ENCODE measurements around the gene NDUFS6.

The NDUFS6 gene

DNA sequence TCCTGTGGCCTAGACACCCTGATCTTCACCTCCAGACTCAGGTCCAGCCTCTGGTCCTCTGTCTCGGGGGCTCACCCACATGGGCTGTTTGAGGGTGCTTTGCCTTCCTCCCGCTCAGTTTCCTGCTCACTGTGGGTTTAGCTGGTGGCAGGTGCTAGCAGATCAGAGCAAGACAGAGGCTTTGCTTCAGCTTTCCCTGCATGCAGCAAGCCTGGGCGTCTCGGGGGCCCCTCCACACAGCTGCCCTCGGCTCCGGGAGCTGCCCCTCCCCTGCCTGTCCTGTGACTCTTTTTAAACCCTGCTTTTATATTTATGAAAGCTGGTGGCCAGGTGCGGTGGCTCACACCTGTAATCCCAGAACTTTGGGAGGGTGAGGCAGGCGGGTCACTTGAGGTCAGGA lies 16.1 kb upstream of the NDUFS6 start:
- no peak for ATAC-seq
- TF ChIP-seq CSDC2 (CRISPR knock-in tag; IDR thresholded peaks at IDR 0.05) (no peak), ZNF8 (CRISPR knock-in tag; IDR thresholded peaks at IDR 0.05) (no peak), CSRNP3 (CRISPR knock-in tag; IDR thresholded peaks at IDR 0.05) (no peak), ESRRG (CRISPR knock-in tag; IDR thresholded peaks at IDR 0.05) (no peak), OSR1 (CRISPR knock-in tag; IDR thresholded peaks at IDR 0.05) (no peak), TOX (CRISPR knock-in tag; IDR thresholded peaks at IDR 0.05; ENCODE audit: borderline replicate concordance) (no peak), BACH2 (CRISPR knock-in tag; IDR thresholded peaks at IDR 0.05; ENCODE audit: borderline replicate concordance) (no peak), ZFP30 (CRISPR knock-in tag; IDR thresholded peaks at IDR 0.05) (no peak), ZNF70 (CRISPR knock-in tag; IDR thresholded peaks at IDR 0.05) (no peak)

- no peak for ATAC-seq
- TF ChIP-seq ESRRG (CRISPR knock-in tag; IDR thresholded peaks at IDR 0.05) = no peak
- no peak for TF ChIP-seq ZNF565 (CRISPR knock-in tag; conservative IDR thresholded peaks at IDR 0.05; ENCODE audit: low read depth)
Measured at GRCh38 chr5:1785984-1786383, 15.2 kb upstream of the NDUFS6 start.

- TF ChIP-seq ARNTL (CRISPR knock-in tag; IDR thresholded peaks at IDR 0.05; ENCODE audit: borderline replicate concordance, low read depth) (no peak), ISL1 (CRISPR knock-in tag; IDR thresholded peaks at IDR 0.05) (no peak), ZNF8 (CRISPR knock-in tag; IDR thresholded peaks at IDR 0.05) (no peak), ZFP30 (CRISPR knock-in tag; IDR thresholded peaks at IDR 0.05) (no peak), PPARA (CRISPR knock-in tag; IDR thresholded peaks at IDR 0.05; ENCODE audit: borderline replicate concordance) (no peak), ZC3H10 (CRISPR knock-in tag; IDR thresholded peaks at IDR 0.05) (no peak), ZNF565 (CRISPR knock-in tag; conservative IDR thresholded peaks at IDR 0.05; ENCODE audit: low read depth) (no peak), CSDC2 (CRISPR knock-in tag; IDR thresholded peaks at IDR 0.05) (no peak), TCF4 (CRISPR knock-in tag; IDR thresholded peaks at IDR 0.05; ENCODE audit: borderline replicate concordance) (no peak), TOX (CRISPR knock-in tag; IDR thresholded peaks at IDR 0.05; ENCODE audit: borderline replicate concordance) (no peak), RARB (CRISPR knock-in tag; IDR thresholded peaks at IDR 0.05) (no peak), TSHZ2 (CRISPR knock-in tag; IDR thresholded peaks at IDR 0.05) (no peak)
- TF ChIP-seq, protein P1, sequence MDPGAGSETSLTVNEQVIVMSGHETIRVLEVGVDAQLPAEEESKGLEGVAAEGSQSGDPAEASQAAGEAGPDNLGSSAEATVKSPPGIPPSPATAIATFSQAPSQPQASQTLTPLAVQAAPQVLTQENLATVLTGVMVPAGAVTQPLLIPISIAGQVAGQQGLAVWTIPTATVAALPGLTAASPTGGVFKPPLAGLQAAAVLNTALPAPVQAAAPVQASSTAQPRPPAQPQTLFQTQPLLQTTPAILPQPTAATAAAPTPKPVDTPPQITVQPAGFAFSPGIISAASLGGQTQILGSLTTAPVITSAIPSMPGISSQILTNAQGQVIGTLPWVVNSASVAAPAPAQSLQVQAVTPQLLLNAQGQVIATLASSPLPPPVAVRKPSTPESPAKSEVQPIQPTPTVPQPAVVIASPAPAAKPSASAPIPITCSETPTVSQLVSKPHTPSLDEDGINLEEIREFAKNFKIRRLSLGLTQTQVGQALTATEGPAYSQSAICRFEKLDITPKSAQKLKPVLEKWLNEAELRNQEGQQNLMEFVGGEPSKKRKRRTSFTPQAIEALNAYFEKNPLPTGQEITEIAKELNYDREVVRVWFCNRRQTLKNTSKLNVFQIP (CRISPR knock-in tag; IDR thresholded peaks at IDR 0.05; ENCODE audit: borderline replicate concordance, low read depth) = no peak
- no peak for ATAC-seq
Measured at GRCh38 chr5:1786621-1787471, 14.4 kb upstream of the NDUFS6 start.

GRCh38 chr5:1787472-1788047 lies 13.6 kb upstream of the NDUFS6 start:
- ATAC-seq = no peak
- TF ChIP-seq ESRRG (CRISPR knock-in tag; IDR thresholded peaks at IDR 0.05) (no peak), TCF4 (CRISPR knock-in tag; IDR thresholded peaks at IDR 0.05; ENCODE audit: borderline replicate concordance) (no peak), ZFP30 (CRISPR knock-in tag; IDR thresholded peaks at IDR 0.05) (no peak), PPARA (CRISPR knock-in tag; IDR thresholded peaks at IDR 0.05; ENCODE audit: borderline replicate concordance) (no peak), GLIS3 (CRISPR knock-in tag; IDR thresholded peaks at IDR 0.05) (no peak), BACH2 (CRISPR knock-in tag; IDR thresholded peaks at IDR 0.05; ENCODE audit: borderline replicate concordance) (no peak), CSRNP3 (CRISPR knock-in tag; IDR thresholded peaks at IDR 0.05) (no peak), RARB (CRISPR knock-in tag; IDR thresholded peaks at IDR 0.05) (no peak)
- TF ChIP-seq, protein P2, sequence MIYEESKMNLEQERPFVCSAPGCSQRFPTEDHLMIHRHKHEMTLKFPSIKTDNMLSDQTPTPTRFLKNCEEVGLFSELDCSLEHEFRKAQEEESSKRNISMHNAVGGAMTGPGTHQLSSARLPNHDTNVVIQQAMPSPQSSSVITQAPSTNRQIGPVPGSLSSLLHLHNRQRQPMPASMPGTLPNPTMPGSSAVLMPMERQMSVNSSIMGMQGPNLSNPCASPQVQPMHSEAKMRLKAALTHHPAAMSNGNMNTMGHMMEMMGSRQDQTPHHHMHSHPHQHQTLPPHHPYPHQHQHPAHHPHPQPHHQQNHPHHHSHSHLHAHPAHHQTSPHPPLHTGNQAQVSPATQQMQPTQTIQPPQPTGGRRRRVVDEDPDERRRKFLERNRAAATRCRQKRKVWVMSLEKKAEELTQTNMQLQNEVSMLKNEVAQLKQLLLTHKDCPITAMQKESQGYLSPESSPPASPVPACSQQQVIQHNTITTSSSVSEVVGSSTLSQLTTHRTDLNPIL (CRISPR knock-in tag; IDR thresholded peaks at IDR 0.05; ENCODE audit: low read depth) = no peak
- TF ChIP-seq, protein P1 (CRISPR knock-in tag; IDR thresholded peaks at IDR 0.05; ENCODE audit: borderline replicate concordance, low read depth) = no peak

Data from SK-N-SH treated with all-trans-retinoic acid at 6 μM for 48 hours (cell line).